HG03060 (cell line): ENCODE data around the gene PDCD2L.
"Not testable (repeated sequence)": the region's sequence is repeated elsewhere in the genome, so short reads cannot be mapped to it uniquely, and the experiment has no call there.

Experiments used
- ATAC-seq: cut with Tn5 transposase; IDR thresholded peaks from one replicate; pipeline ENCODE4 v1.9.1; 2021; ENCODE audit warnings: low read depth, moderate number of reproducible peaks; ENCODE audit not compliant: unreplicated experiment

PDCD2L gene

GRCh38 chr19:34370983-34371382 is 33.2 kb upstream of the PDCD2L start:
- no peak for ATAC-seq

GRCh38 chr19:34373601-34374288 is 30.5 kb upstream of the PDCD2L start:
- no peak for ATAC-seq

GRCh38 chr19:34375598-34375997 is 28.6 kb upstream of the PDCD2L start:
- ATAC-seq = no peak

GRCh38 chr19:34380639-34381241 is 23.5 kb upstream of the PDCD2L start:
- ATAC-seq = no peak

- ATAC-seq = no peak
Observed at GRCh38 chr19:34381399-34382251, 22.6 kb upstream of the PDCD2L start.

- ATAC-seq = no peak
Observed at GRCh38 chr19:34382471-34382870, 21.7 kb upstream of the PDCD2L start.

GRCh38 chr19:34383599-34383998 is 20.6 kb upstream of the PDCD2L start:
- ATAC-seq = no peak

- ATAC-seq = no peak
Observed at GRCh38 chr19:34386645-34387445, 17.4 kb upstream of the PDCD2L start.

- no peak for ATAC-seq
Observed at GRCh38 chr19:34387446-34387810, 16.8 kb upstream of the PDCD2L start.

GRCh38 chr19:34388745-34389144 is 15.5 kb upstream of the PDCD2L start:
- not testable (repeated sequence) for ATAC-seq

- ATAC-seq = no peak
Observed at GRCh38 chr19:34391813-34392212, 12.4 kb upstream of the PDCD2L start.

GRCh38 chr19:34393031-34393430 is 11.2 kb upstream of the PDCD2L start:
- no peak for ATAC-seq

GRCh38 chr19:34393629-34394028 is 10.6 kb upstream of the PDCD2L start:
- no peak for ATAC-seq

- no peak for ATAC-seq
Observed at GRCh38 chr19:34397853-34398252, 6.3 kb upstream of the PDCD2L start.

GRCh38 chr19:34399886-34400285 is 4.3 kb upstream of the PDCD2L start:
- ATAC-seq = no peak

- ATAC-seq = not testable (repeated sequence)
Observed at GRCh38 chr19:34400844-34401243, 3.4 kb upstream of the PDCD2L start.

GRCh38 chr19:34402074-34402600 is 2.1 kb upstream of the PDCD2L start:
- no peak for ATAC-seq

- no peak for ATAC-seq
Observed at GRCh38 chr19:34403784-34404108, 453 bp upstream of the PDCD2L start.

GRCh38 chr19:34405892-34406660 is 1.9 kb downstream of the PDCD2L start:
- ATAC-seq = no peak

- no peak for ATAC-seq
Observed at GRCh38 chr19:34408411-34408810, 4.2 kb downstream of the PDCD2L start.
